ENCODE measurements around the gene RRBP1.

Gene RRBP1

GRCh38 chr20:17609811-17610377 is 72.1 kb downstream of the RRBP1 start:
- TF ChIP-seq SPI1 (IDR thresholded peaks at IDR 0.05; ENCODE audit: borderline replicate concordance, low read depth), result no peak
- TF ChIP-seq, protein P1, sequence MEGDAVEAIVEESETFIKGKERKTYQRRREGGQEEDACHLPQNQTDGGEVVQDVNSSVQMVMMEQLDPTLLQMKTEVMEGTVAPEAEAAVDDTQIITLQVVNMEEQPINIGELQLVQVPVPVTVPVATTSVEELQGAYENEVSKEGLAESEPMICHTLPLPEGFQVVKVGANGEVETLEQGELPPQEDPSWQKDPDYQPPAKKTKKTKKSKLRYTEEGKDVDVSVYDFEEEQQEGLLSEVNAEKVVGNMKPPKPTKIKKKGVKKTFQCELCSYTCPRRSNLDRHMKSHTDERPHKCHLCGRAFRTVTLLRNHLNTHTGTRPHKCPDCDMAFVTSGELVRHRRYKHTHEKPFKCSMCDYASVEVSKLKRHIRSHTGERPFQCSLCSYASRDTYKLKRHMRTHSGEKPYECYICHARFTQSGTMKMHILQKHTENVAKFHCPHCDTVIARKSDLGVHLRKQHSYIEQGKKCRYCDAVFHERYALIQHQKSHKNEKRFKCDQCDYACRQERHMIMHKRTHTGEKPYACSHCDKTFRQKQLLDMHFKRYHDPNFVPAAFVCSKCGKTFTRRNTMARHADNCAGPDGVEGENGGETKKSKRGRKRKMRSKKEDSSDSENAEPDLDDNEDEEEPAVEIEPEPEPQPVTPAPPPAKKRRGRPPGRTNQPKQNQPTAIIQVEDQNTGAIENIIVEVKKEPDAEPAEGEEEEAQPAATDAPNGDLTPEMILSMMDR (IDR thresholded peaks at IDR 0.05; ENCODE audit: insufficient read depth, low read length), result no peak
- no peak for TF ChIP-seq GABPA (IDR thresholded peaks at IDR 0.05; ENCODE audit: low read depth)
- TF ChIP-seq, protein P2, sequence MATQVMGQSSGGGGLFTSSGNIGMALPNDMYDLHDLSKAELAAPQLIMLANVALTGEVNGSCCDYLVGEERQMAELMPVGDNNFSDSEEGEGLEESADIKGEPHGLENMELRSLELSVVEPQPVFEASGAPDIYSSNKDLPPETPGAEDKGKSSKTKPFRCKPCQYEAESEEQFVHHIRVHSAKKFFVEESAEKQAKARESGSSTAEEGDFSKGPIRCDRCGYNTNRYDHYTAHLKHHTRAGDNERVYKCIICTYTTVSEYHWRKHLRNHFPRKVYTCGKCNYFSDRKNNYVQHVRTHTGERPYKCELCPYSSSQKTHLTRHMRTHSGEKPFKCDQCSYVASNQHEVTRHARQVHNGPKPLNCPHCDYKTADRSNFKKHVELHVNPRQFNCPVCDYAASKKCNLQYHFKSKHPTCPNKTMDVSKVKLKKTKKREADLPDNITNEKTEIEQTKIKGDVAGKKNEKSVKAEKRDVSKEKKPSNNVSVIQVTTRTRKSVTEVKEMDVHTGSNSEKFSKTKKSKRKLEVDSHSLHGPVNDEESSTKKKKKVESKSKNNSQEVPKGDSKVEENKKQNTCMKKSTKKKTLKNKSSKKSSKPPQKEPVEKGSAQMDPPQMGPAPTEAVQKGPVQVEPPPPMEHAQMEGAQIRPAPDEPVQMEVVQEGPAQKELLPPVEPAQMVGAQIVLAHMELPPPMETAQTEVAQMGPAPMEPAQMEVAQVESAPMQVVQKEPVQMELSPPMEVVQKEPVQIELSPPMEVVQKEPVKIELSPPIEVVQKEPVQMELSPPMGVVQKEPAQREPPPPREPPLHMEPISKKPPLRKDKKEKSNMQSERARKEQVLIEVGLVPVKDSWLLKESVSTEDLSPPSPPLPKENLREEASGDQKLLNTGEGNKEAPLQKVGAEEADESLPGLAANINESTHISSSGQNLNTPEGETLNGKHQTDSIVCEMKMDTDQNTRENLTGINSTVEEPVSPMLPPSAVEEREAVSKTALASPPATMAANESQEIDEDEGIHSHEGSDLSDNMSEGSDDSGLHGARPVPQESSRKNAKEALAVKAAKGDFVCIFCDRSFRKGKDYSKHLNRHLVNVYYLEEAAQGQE (IDR thresholded peaks at IDR 0.05; ENCODE audit: insufficient replicate concordance, low read depth), result no peak
- no peak for TF ChIP-seq POLR2AphosphoS5 (IDR thresholded peaks at IDR 0.05; ENCODE audit: low read depth)
- H3K27ac ChIP-seq (replicated peaks), result no peak overlapping the region
- DNase-seq (ENCODE audit: low read depth in 1 of 2, low spot score in 1 of 2), result no peak

DNA sequence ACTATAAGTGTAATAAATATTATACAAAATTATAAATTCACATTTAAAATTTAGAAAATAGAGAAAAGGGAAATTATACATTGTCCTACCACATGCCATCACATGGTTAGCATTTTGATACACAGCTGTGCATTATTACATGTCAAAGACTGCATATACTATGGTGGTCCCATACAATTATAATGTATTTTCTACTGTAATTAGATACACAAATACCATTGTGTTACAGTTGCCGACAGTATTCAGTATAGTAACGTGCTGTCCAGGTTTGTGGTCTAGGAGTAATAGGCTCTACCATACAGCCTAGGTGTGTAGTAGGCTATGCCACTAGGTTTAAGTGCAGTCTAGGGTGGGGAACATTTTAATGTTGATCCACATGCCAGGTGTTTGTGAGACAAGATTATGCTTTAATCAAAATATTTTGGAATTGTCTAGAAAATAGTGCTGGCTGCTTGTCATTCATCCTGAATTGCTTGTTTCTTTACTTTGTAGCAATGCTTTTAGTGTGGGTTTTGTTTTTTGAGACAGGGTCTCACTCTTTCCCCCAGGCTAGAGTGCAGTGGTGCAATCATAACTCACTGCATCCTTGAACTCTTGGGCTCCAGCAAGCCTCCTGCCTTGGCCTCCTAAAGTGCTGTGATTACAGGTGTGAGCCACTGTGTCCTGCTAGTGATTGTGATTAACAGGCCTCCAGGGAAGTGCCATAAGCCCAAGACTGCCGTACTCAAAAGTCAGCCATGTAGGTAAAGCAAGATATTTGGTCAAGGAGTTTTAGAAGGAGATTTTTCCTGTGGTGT is 73.1 kb downstream of the RRBP1 start:
- H3K27ac ChIP-seq (replicated peaks), result no peak overlapping the region
- TF ChIP-seq, protein P2 (IDR thresholded peaks at IDR 0.05; ENCODE audit: insufficient replicate concordance, low read depth), result no peak
- TF ChIP-seq GABPA (IDR thresholded peaks at IDR 0.05; ENCODE audit: low read depth), result no peak
- no peak for TF ChIP-seq POLR2AphosphoS5 (IDR thresholded peaks at IDR 0.05; ENCODE audit: low read depth)
- TF ChIP-seq SPI1 (IDR thresholded peaks at IDR 0.05; ENCODE audit: borderline replicate concordance, low read depth), result no peak
- TF ChIP-seq, protein P1 (IDR thresholded peaks at IDR 0.05; ENCODE audit: insufficient read depth, low read length), result no peak
- no peak for DNase-seq (ENCODE audit: low read depth in 1 of 2, low spot score in 1 of 2)

More at GRCh38 chr20:17609811-17610377, 72.1 kb downstream of the RRBP1 start:
- no peaks in the 10 kb centered on the region for H3K27me3 ChIP-seq (ENCODE audit: insufficient read depth, poor library complexity, severe bottlenecking)
- no peak overlapping the region for H3K4me3 ChIP-seq (replicated peaks; ENCODE audit: insufficient read depth, low read length)

DNA sequence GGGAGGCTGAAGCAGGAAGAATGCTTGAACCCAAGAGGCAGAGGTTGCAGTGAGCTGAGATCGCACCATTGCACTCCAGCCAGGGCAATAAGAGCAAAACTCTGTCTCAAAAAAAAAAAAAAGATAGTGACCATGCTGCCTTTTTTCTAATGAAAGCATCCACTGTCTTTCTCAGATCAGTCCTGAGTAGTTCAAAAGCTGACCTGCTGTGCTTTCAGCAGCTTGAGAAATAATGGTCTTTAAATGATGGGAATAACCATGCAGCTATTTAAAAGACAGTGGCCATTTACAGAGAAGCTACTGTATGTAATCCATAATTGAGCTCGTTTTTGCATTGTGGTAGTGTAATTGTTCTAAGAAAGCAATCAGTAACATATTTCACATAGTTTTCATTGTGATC is 76.0 kb downstream of the RRBP1 start:
- DNase-seq (ENCODE audit: low read depth in 1 of 2, low spot score in 1 of 2), result no peak
- H3K27ac ChIP-seq (replicated peaks), result no peak overlapping the region
- no peaks in the 10 kb centered on the region for H3K27me3 ChIP-seq (ENCODE audit: insufficient read depth, poor library complexity, severe bottlenecking)
- no peak overlapping the region for H3K4me3 ChIP-seq (replicated peaks; ENCODE audit: insufficient read depth, low read length)
- TF ChIP-seq, protein P2 (IDR thresholded peaks at IDR 0.05; ENCODE audit: insufficient replicate concordance, low read depth), result no peak
- no peak for TF ChIP-seq GABPA (IDR thresholded peaks at IDR 0.05; ENCODE audit: low read depth)
- no peak for TF ChIP-seq SPI1 (IDR thresholded peaks at IDR 0.05; ENCODE audit: borderline replicate concordance, low read depth)
- TF ChIP-seq POLR2AphosphoS5 (IDR thresholded peaks at IDR 0.05; ENCODE audit: low read depth), result no peak
- TF ChIP-seq, protein P1 (IDR thresholded peaks at IDR 0.05; ENCODE audit: insufficient read depth, low read length), result no peak

More for the DNA sequence above, 73.1 kb downstream of the RRBP1 start:
- H3K27me3 ChIP-seq (ENCODE audit: insufficient read depth, poor library complexity, severe bottlenecking), result no peaks in the 10 kb centered on the region
- H3K4me3 ChIP-seq (replicated peaks; ENCODE audit: insufficient read depth, low read length), result no peak overlapping the region

Data from HL-60 (cell line).